Measurements from ENCODE around the gene CEP43. TPM values are rescaled to one million over a fixed set of nuclear protein-coding genes. Genes with fewer than 3 reads are reported as not detected.

The CEP43 gene
- 8.6 to 13.1 TPM (median 9.8 TPM) in 5 replicates for total RNA-seq (2022; extraction: Qiagen RNA extraction; ENCODE audit: low read depth)

GRCh38 chr6:166999145-166999883 lies at the start of gene CEP43:
Gene CEP43 (plus strand): TSS chr6:166999397. CDS start chr6:166999413, 16 bp downstream.

GRCh38 chr6:166956444-166957086 lies 42.6 kb upstream of the CEP43 start, which contains the start of gene RNASET2:
Gene RNASET2 (minus strand): TSS chr6:166956550. CDS start chr6:166956182, 368 bp downstream.

Other genes starting within 250 kb of the CEP43 start
- gene RNASET2, start 42.8 kb upstream of the CEP43 start, total RNA-seq (2022; extraction: Qiagen RNA extraction; ENCODE audit: low read depth) = 13.4 to 18.2 TPM (median 15.2 TPM) in 5 replicates
- 0.09 to 0.14 TPM in 2 of 5 replicates, not detected in the others for gene CCR6, start 123.7 kb downstream of the CEP43 start, total RNA-seq (2022; extraction: Qiagen RNA extraction; ENCODE audit: low read depth)
- not detected in 5 replicates for gene GPR31, start 158.6 kb downstream of the CEP43 start, total RNA-seq (2022; extraction: Qiagen RNA extraction; ENCODE audit: low read depth)

Data from A549 treated with ZK216348 at 1 μM for 4 hours (cell line).